SH-SY5Y (cell line): ENCODE measurements around the gene SEC24A.

Experiments used
- GATA2 ChIP-seq: IDR thresholded peaks from 2 replicates; pipeline ENCODE4 v1.6.1; 2011; ENCODE audit warnings: mild to moderate bottlenecking, low read depth, low read length
- GATA3 ChIP-seq: IDR thresholded peaks from 2 replicates; pipeline ENCODE4 v1.6.1; 2011; ENCODE audit warnings: low read depth, mild to moderate bottlenecking, low read length, moderate library complexity

The SEC24A gene

GRCh38 chr5:134648425-134649162, at the start of gene SEC24A:
SEC24A (plus strand) TSS chr5:134648785; CDS start chr5:134649077, 292 bp downstream.
- TF ChIP-seq GATA3 (no peak), GATA2 (no peak)

GRCh38 chr5:134600600-134600999, 48.0 kb upstream of the SEC24A start:
- TF ChIP-seq GATA2 = no peak
- no peak for TF ChIP-seq GATA3

- TF ChIP-seq GATA2 (no peak), GATA3 (no peak)
Observed at GRCh38 chr5:134603059-134603458, 45.5 kb upstream of the SEC24A start.

GRCh38 chr5:134604908-134605307, 43.7 kb upstream of the SEC24A start:
- no peak for TF ChIP-seq GATA2
- no peak for TF ChIP-seq GATA3

- no peak for TF ChIP-seq GATA2
- TF ChIP-seq GATA3 = no peak
Observed at GRCh38 chr5:134606726-134607125, 41.9 kb upstream of the SEC24A start.

GRCh38 chr5:134608555-134608954, 40.0 kb upstream of the SEC24A start:
- TF ChIP-seq GATA2 (no peak), GATA3 (no peak)

- TF ChIP-seq GATA2 (no peak), GATA3 (no peak)
Observed at GRCh38 chr5:134609232-134609851, 39.2 kb upstream of the SEC24A start.

- TF ChIP-seq GATA3 = no peak
- TF ChIP-seq GATA2 = no peak
Observed at GRCh38 chr5:134610725-134611124, 37.9 kb upstream of the SEC24A start.

- TF ChIP-seq GATA3 = no peak
- TF ChIP-seq GATA2 = no peak
Observed at GRCh38 chr5:134611515-134611914, 37.1 kb upstream of the SEC24A start.

GRCh38 chr5:134614450-134615085, 34.0 kb upstream of the SEC24A start:
- TF ChIP-seq GATA2 (no peak), GATA3 (no peak)

- TF ChIP-seq GATA2 = no peak
- TF ChIP-seq GATA3 = no peak
Observed at GRCh38 chr5:134620634-134621033, 28.0 kb upstream of the SEC24A start.

- TF ChIP-seq GATA3 = no peak
Observed at GRCh38 chr5:134625559-134625958, 23.0 kb upstream of the SEC24A start.

- TF ChIP-seq GATA3 = no peak
- TF ChIP-seq GATA2 = no peak
Observed at GRCh38 chr5:134626369-134627014, 22.1 kb upstream of the SEC24A start.

- TF ChIP-seq GATA2 (no peak), GATA3 (no peak)
Observed at GRCh38 chr5:134634227-134634626, 14.4 kb upstream of the SEC24A start.
